ENCODE data around the gene ADD3. TPM values are rescaled to one million over a fixed set of nuclear protein-coding genes. Genes with fewer than 3 reads are reported as not detected.

Gene ADD3
- total RNA-seq, 1 donor from 2014 or later: 95.3 TPM

GRCh38 chr10:110168601-110169481 lies 161.1 kb downstream of the ADD3 start:
- H3K9me3 Mint-ChIP-seq: no peaks in the 10 kb centered on the region
- ATAC-seq (ENCODE audit: low read depth) (no peak), DNase-seq (no peak)
- no peak overlapping the region for H3K4me3 Mint-ChIP-seq
- no peak overlapping the region for H3K27ac Mint-ChIP-seq
- ChIA-PET CTCF (interaction anchor here (0.7 to 1.1 kb wide), 2 partner anchors 110 to 236 kb away, joined by 3 to 4 read pairs; no protein-coding TSS in a partner anchor), POLR2A (interaction anchor here (0.6 to 1.2 kb wide), 2 partner anchors 13 to 40 kb away, joined by 3 to 9 read pairs; no protein-coding TSS in a partner anchor)
- H3K36me3 Mint-ChIP-seq (ENCODE audit: low read depth): no peaks in the 10 kb centered on the region
- peaks cover 19% of the 10 kb centered on the region for H3K4me1 Mint-ChIP-seq
- H3K27me3 Mint-ChIP-seq: peaks cover 56% of the 10 kb centered on the region
- no peak for TF ChIP-seq CTCF (IDR thresholded peaks at IDR 0.05)
- intact Hi-C loops (cut with micrococcal nuclease): no loop called here

- H3K36me3 Mint-ChIP-seq (ENCODE audit: low read depth): no peaks in the 10 kb centered on the region
- peaks cover 19% of the 10 kb centered on the region for H3K4me1 Mint-ChIP-seq
- POLR2A ChIA-PET: no interaction called here
- no peaks in the 10 kb centered on the region for H3K9me3 Mint-ChIP-seq
- no peak for TF ChIP-seq CTCF (IDR thresholded peaks at IDR 0.05)
- H3K27ac Mint-ChIP-seq: no peak overlapping the region
- H3K4me3 Mint-ChIP-seq: no peak overlapping the region
- peaks cover 56% of the 10 kb centered on the region for H3K27me3 Mint-ChIP-seq
- CTCF ChIA-PET: no interaction called here
- intact Hi-C loops (cut with micrococcal nuclease): no loop called here
- ATAC-seq (ENCODE audit: low read depth): no peak
- DNase-seq: no peak
Measured at GRCh38 chr10:110169586-110169985, 161.8 kb downstream of the ADD3 start.

GRCh38 chr10:110170142-110170971 lies 162.6 kb downstream of the ADD3 start:
- Mint-ChIP-seq H3K27me3 (peaks cover 60% of the 10 kb centered on the region), H3K27ac (no peak overlapping the region), H3K4me3 (no peak overlapping the region), H3K9me3 (no peaks in the 10 kb centered on the region), H3K4me1 (peaks cover 19% of the 10 kb centered on the region), H3K36me3 (ENCODE audit: low read depth) (no peaks in the 10 kb centered on the region)
- ChIA-PET CTCF (no interaction called here), POLR2A (interaction anchor here (0.6 kb wide), 1 partner anchor 737 kb away, joined by 3 read pairs; no protein-coding TSS in a partner anchor)
- no peak for TF ChIP-seq CTCF (IDR thresholded peaks at IDR 0.05)
- intact Hi-C loops (cut with micrococcal nuclease): no loop called here
- ATAC-seq (ENCODE audit: low read depth) (no peak), DNase-seq (no peak)

- Mint-ChIP-seq H3K4me3 (no peak overlapping the region), H3K4me1 (peaks cover 19% of the 10 kb centered on the region), H3K9me3 (no peaks in the 10 kb centered on the region), H3K27ac (no peak overlapping the region), H3K36me3 (ENCODE audit: low read depth) (no peaks in the 10 kb centered on the region), H3K27me3 (peaks cover 55% of the 10 kb centered on the region)
- ChIA-PET POLR2A (no interaction called here), CTCF (no interaction called here)
- no peak for ATAC-seq (ENCODE audit: low read depth)
- intact Hi-C loops (cut with micrococcal nuclease): no loop called here
- TF ChIP-seq CTCF (IDR thresholded peaks at IDR 0.05): no peak
- DNase-seq: no peak
Measured at GRCh38 chr10:110171032-110171431, 163.2 kb downstream of the ADD3 start.

GRCh38 chr10:110172155-110172554 lies 164.4 kb downstream of the ADD3 start:
- intact Hi-C loops (cut with micrococcal nuclease): no loop called here

More at GRCh38 chr10:110172155-110172554, 164.4 kb downstream of the ADD3 start:
- ChIA-PET POLR2A (interaction anchor here (0.6 kb wide), 3 partner anchors 28 to 36 kb away, joined by 4 to 6 read pairs (median 4); no protein-coding TSS in a partner anchor), CTCF (no interaction called here)
- peaks cover 53% of the 10 kb centered on the region for H3K27me3 Mint-ChIP-seq
- no peak for ATAC-seq (ENCODE audit: low read depth)
- no peak for TF ChIP-seq CTCF (IDR thresholded peaks at IDR 0.05)
- no peak overlapping the region for H3K27ac Mint-ChIP-seq
- H3K4me3 Mint-ChIP-seq: no peak overlapping the region
- no peak for DNase-seq
- H3K4me1 Mint-ChIP-seq: peaks cover 26% of the 10 kb centered on the region
- no peaks in the 10 kb centered on the region for H3K9me3 Mint-ChIP-seq
- H3K36me3 Mint-ChIP-seq (ENCODE audit: low read depth): no peaks in the 10 kb centered on the region

Measured in activated B cell treated with CpG ODN at 0.5 μM for 24 hours (primary cell).